Measurements from ENCODE around the gene ETHE1. TPM values are rescaled to one million over a fixed set of nuclear protein-coding genes. Genes with fewer than 3 reads are reported as not detected.
A peak's percentile ranks its signal among the peaks of the same experiment; 100 is the strongest.

ETHE1 gene
- total and polyA plus RNA-seq, 2 of the 8 experiments (the other 6 are each of a cell fraction or from before 2014, with no cell fraction given), result 19.9 to 96.0 TPM

DNA sequence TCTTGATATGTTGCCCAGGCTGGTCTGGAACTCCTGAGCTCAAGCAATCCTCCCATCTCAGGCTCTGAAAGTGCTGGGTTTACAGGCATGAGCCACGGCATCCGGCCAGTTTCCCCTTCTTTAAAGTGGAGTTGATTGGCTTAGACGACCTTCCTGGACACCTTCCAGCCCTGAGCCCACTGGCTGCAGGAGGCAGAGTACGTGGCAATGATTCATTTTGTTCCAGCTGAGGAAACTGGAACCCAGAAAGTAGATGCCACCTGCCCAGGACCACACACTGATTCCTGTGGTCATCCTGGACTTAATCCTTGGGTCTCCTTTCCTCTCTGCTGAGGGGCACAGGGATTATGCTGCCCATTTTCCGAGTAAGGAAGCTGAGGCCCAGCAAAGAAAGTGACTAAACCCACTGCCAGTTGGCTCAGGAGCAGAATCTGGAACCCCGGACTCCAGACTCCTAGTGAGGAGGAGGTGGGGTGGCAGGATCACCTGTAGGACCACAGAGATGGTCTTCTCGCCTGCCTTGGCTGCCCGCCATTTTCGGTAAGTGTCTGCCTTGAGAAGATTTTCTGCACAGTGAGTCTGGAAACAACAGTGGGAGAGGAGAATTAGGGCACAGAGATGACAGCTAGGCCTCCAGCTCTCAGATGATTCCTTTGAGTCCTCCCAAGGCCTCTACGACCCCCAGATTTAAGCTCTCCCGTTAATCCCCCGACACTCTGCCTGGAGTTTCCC, 47.6 kb upstream of the ETHE1 start:
- H3K27me3 ChIP-seq (replicated peaks in 1 of 4; ENCODE audit: control insufficient read depth in 3 of 4, extremely low read depth in 1 of 4, insufficient read depth in 3 of 4, low read length in 3 of 4), result no peaks in the 10 kb centered on the region
- H4K91ac ChIP-seq (replicated peaks; ENCODE audit: insufficient read length, low read length), result no peak overlapping the region
- H3K23ac ChIP-seq (ENCODE audit: insufficient read length), result no peak overlapping the region
- H3K14ac ChIP-seq (ENCODE audit: insufficient read length), result no peak overlapping the region
- H3K4me2 ChIP-seq (ENCODE audit: insufficient read depth in 1 of 2, low read depth in 2 of 2, low read length in 2 of 2), result peak overlapping the region; percentile 79 to 82
- H2AFZ ChIP-seq (ENCODE audit: low read length), result no peak overlapping the region
- H3K36me3 ChIP-seq (ENCODE audit: control insufficient read depth in 2 of 4, insufficient read depth in 4 of 4, low read length in 3 of 4), result no peaks in the 10 kb centered on the region; a peak in 2 of 8 replicates
- no peaks in the 10 kb centered on the region for H3K9me3 ChIP-seq (ENCODE audit: insufficient read depth in 2 of 2, low read depth in 1 of 2, low read length in 1 of 2)
- TF ChIP-seq SIRT6 (IDR thresholded peaks at IDR 0.05; ENCODE audit: low read length) (no peak), ASH2L (IDR thresholded peaks at IDR 0.05; ENCODE audit: low read length) (no peak), SIX5 (IDR thresholded peaks at IDR 0.05; ENCODE audit: low read depth, low read length) (no peak), BRCA1 (IDR thresholded peaks at IDR 0.05; ENCODE audit: low read depth, low read length) (no peak), ZNF274 (IDR thresholded peaks at IDR 0.05; ENCODE audit: borderline replicate concordance, extremely low read depth, low read length) (no peak), HDAC2 (IDR thresholded peaks at IDR 0.05; ENCODE audit: borderline replicate concordance in 1 of 2, low read depth in 2 of 2, low read length in 2 of 2) (no peak), KDM4A (IDR thresholded peaks at IDR 0.05; ENCODE audit: low read depth, low read length, severe bottlenecking) (no peak), NANOG (IDR thresholded peaks at IDR 0.05; ENCODE audit: insufficient read depth, low read depth, low read length, poor library complexity, severe bottlenecking) (no peak), TBP (IDR thresholded peaks at IDR 0.05; ENCODE audit: low read depth, low read length) (no peak), TEAD4 (IDR thresholded peaks at IDR 0.05; ENCODE audit: low read depth, low read length) (no peak), SAP30 (IDR thresholded peaks at IDR 0.05; ENCODE audit: insufficient read depth, insufficient replicate concordance, low read length) (no peak)
- H3K4me1 ChIP-seq (replicated peaks in 1 of 4; ENCODE audit: control insufficient read depth in 3 of 4, insufficient read depth in 4 of 4, low read length in 3 of 4), result peaks cover 0 to 16% (median 10%) of the 10 kb centered on the region in 4 experiments; a peak in 6 of 7 replicates
- peaks cover 0 to 4% of the 10 kb centered on the region in 2 experiments for H4K20me1 ChIP-seq (replicated peaks in 1 of 2; ENCODE audit: control insufficient read depth in 1 of 2, insufficient read depth in 2 of 2, low read length in 2 of 2)
- no peak overlapping the region for H3K18ac ChIP-seq (ENCODE audit: extremely low read depth, low read length)
- H4K8ac ChIP-seq (ENCODE audit: extremely low read depth, insufficient read depth, low read length), result peak overlapping the region; percentile 76; the same call in 1 of the 2 replicates
- DNase-seq (ENCODE audit: low read depth in 1 of 2, low spot score in 2 of 2) (no peak), FAIRE-seq (no peak)
- H3K79me1 ChIP-seq (ENCODE audit: low read depth, low read length), result peaks cover 11% of the 10 kb centered on the region
- 71% methylated on average over 12 of the region's 12 CpGs; no CpG with 5 or more reads in 1 of the 2 experiments for WGBS, 2 experiments (ENCODE audit: extremely low coverage in 1 of 2, insufficient coverage in 1 of 2, insufficient read length in 1 of 2, insufficient replicate concordance in 2 of 2, low coverage in 1 of 2, low lambda C conversion rate in 2 of 2, missing lambda C conversion rate in 1 of 2)
- no peak overlapping the region for H2BK5ac ChIP-seq (ENCODE audit: low read depth, low read length)
- peaks cover 0 to 8% of the 10 kb centered on the region in 2 experiments; a peak in 2 of 4 replicates for H3K79me2 ChIP-seq (ENCODE audit: control insufficient read depth in 1 of 2, insufficient read depth in 2 of 2, low read length in 2 of 2)
- H3K4me3 ChIP-seq (ENCODE audit: extremely low read depth in 1 of 4, insufficient read depth in 2 of 4, low read depth in 3 of 4, low read length in 4 of 4), result peak overlapping the region; percentile 66 to 89 (median 76)
- no peak overlapping the region for H2BK120ac ChIP-seq (replicated peaks; ENCODE audit: low read depth, low read length)
- H3K4ac ChIP-seq (replicated peaks; ENCODE audit: insufficient read length, low read depth, low read length), result no peak overlapping the region
- H2BK12ac ChIP-seq (ENCODE audit: low read depth, low read length), result peak overlapping the region; percentile 50; the same call in 1 of the 2 replicates
- H3K27ac ChIP-seq (ENCODE audit: low read depth, low read length), result peak overlapping the region; percentile 48
- no peak overlapping the region for H3K56ac ChIP-seq (replicated peaks; ENCODE audit: insufficient read length, low read depth, low read length)
- POLR2A ChIA-PET (ENCODE audit: partially characterized antibody), result interaction anchor here (0.6 to 5.2 kb wide), 10 partner anchors 8 to 41 kb away, joined by 3 to 36 read pairs (median 4); partner anchors contain the start of genes IRGQ, ZNF575 and ZNF576
- H3K23me2 ChIP-seq (ENCODE audit: low read depth, low read length), result peaks cover 12% of the 10 kb centered on the region
- H2BK15ac ChIP-seq (ENCODE audit: low read length), result no peak overlapping the region
- CTCF ChIA-PET (ENCODE audit: partially characterized antibody), result interaction anchor here (0.7 to 3.2 kb wide), 9 partner anchors 9 to 55 kb away, joined by 3 to 26 read pairs (median 4); partner anchors contain the start of gene ZNF575
- H2AK5ac ChIP-seq (ENCODE audit: low read depth, low read length), result no peak overlapping the region
- peak overlapping the region; percentile 46 to 84 (median 68) for H3K9ac ChIP-seq (replicated peaks in 1 of 4; ENCODE audit: extremely low read depth in 1 of 4, low read depth in 3 of 4, low read length in 3 of 4)
- H2BK20ac ChIP-seq (ENCODE audit: low read length), result 0 out of 2 replicates have a peak overlapping the region, but pooled peaks have one; percentile 37
- H4K5ac ChIP-seq (ENCODE audit: insufficient read length, low read depth, low read length), result no peak overlapping the region

All from H1 (cell line).